PC-3 (cell line): ENCODE results near the gene SLCO1A2.

ENCODE experiments used
- CTCF ChIP-seq: fragments of 300-600 bp; sonication (generic); conservative IDR thresholded peaks from 2 replicates; pipeline ENCODE4 v1.5.1; 2017; ENCODE audit warnings: antibody characterized with exemption, low read depth, mild to moderate bottlenecking, low read length
- EZH2 ChIP-seq: fragments of 300-600 bp; sonication (generic); IDR thresholded peaks from one replicate; pipeline ENCODE4 v1.6.1; 2017; ENCODE audit warnings: antibody characterized with exemption, mild to moderate bottlenecking, low read length; ENCODE audit not compliant: unreplicated experiment
- EZH2phosphoT487 ChIP-seq: fragments of 300-600 bp; sonication (generic); IDR thresholded peaks from 2 replicates; pipeline ENCODE4 v1.6.1; 2018; ENCODE audit warnings: mild to moderate bottlenecking, antibody characterized with exemption, low read length, borderline replicate concordance

DNA sequence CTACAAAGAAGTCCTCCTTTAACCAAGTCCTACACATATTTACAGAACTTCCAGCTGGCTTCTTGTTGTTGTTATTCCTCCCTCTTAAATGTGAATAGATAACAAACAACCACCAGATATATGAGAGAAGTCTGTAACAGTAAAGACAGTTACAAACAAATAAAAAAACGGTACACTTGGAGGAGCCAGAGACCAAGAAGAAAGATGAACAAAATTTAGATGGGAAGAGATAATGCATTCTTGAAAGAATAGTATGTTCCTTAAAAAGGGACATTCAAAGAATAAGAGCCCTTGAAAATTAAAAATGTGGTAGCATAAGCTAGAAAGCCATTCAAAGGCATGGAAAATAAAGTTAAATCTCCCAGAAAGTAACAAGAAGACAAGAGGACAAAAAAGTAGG, 25.9 kb downstream of the SLCO1A2 start:
- TF ChIP-seq CTCF (no peak), EZH2 (no peak), EZH2phosphoT487 (no peak)
